HG02763 (cell line): ENCODE results near the gene TSSK2.

Experiments used
- ATAC-seq: cut with Tn5 transposase; IDR thresholded peaks from one replicate; pipeline ENCODE4 v1.9.1; 2021; ENCODE audit warnings: mild to moderate bottlenecking, moderate library complexity; ENCODE audit not compliant: unreplicated experiment

Gene TSSK2

GRCh38 chr22:19122752-19123492 is 8.2 kb upstream of the TSSK2 start:
- ATAC-seq = no peak

- ATAC-seq = no peak
Measured at GRCh38 chr22:19123936-19124335, 7.2 kb upstream of the TSSK2 start.

GRCh38 chr22:19124377-19124776 is 6.7 kb upstream of the TSSK2 start:
- no peak for ATAC-seq

- no peak for ATAC-seq
Measured at GRCh38 chr22:19125011-19125410, 6.1 kb upstream of the TSSK2 start.

GRCh38 chr22:19125474-19126308 is 5.4 kb upstream of the TSSK2 start:
- ATAC-seq = no peak

GRCh38 chr22:19126309-19127273 is 4.5 kb upstream of the TSSK2 start:
- no peak for ATAC-seq

GRCh38 chr22:19127329-19128008 is 3.6 kb upstream of the TSSK2 start:
- no peak for ATAC-seq

- no peak for ATAC-seq
Measured at GRCh38 chr22:19128009-19128401, 3.1 kb upstream of the TSSK2 start.

- no peak for ATAC-seq
Measured at GRCh38 chr22:19128946-19129727, 2.0 kb upstream of the TSSK2 start.

- no peak for ATAC-seq
Measured at GRCh38 chr22:19129871-19130270, 1.2 kb upstream of the TSSK2 start.

GRCh38 chr22:19131685-19132015 is 542 bp downstream of the TSSK2 start:
- ATAC-seq = no peak

GRCh38 chr22:19132153-19132552 is 1.0 kb downstream of the TSSK2 start:
- no peak for ATAC-seq

- no peak for ATAC-seq
Measured at GRCh38 chr22:19132693-19133400, 1.7 kb downstream of the TSSK2 start.

- no peak for ATAC-seq
Measured at GRCh38 chr22:19133561-19133960, 2.5 kb downstream of the TSSK2 start.

GRCh38 chr22:19134176-19134831 is 3.2 kb downstream of the TSSK2 start:
- no peak for ATAC-seq

- no peak for ATAC-seq
Measured at GRCh38 chr22:19134874-19135273, 3.8 kb downstream of the TSSK2 start.

GRCh38 chr22:19136915-19137314 is 5.8 kb downstream of the TSSK2 start:
- ATAC-seq = no peak

GRCh38 chr22:19137384-19138216 is 6.5 kb downstream of the TSSK2 start:
- no peak for ATAC-seq
